Activated T-helper 2 cell treated with anti-CD3 and anti-CD28 coated beads, Interferon-gamma antibody, Interleukin-2, Interleukin-4, amounts not matched to agents 10 μg/mL and 5 μg/mL and 100 μg/mL, durations not matched to agents 14 hours and 24 hours and 36 hours (primary cell): ENCODE measurements around the gene XXYLT1. TPM values are rescaled to one million over a fixed set of nuclear protein-coding genes. Genes with fewer than 3 reads are reported as not detected.
"Not testable (repeated sequence)": the region's sequence is repeated elsewhere in the genome, so short reads cannot be mapped to it uniquely, and the experiment has no call there.

Experiments used
- DNase-seq: peaks from one replicate; pipeline ENCODE4 v3.0.0; 2021; ENCODE audit warnings: low spot score
- H3K27ac Mint-ChIP-seq: one replicate; pipeline ENCODE4 v1.8.0; 2021; ENCODE audit warnings: mixed read lengths
- H3K27me3 Mint-ChIP-seq: one replicate; pipeline ENCODE4 v1.8.0; 2021; ENCODE audit warnings: low read depth, mixed read lengths
- H3K36me3 Mint-ChIP-seq: one replicate; pipeline ENCODE4 v1.8.0; 2021; ENCODE audit warnings: low read depth, mixed read lengths
- H3K4me1 Mint-ChIP-seq: one replicate; pipeline ENCODE4 v1.8.0; 2021; ENCODE audit warnings: low read depth, mixed read lengths
- H3K4me3 Mint-ChIP-seq: one replicate; pipeline ENCODE4 v1.8.0; 2021; ENCODE audit warnings: low read depth, mild to moderate bottlenecking, moderate library complexity, mixed read lengths
- H3K9me3 Mint-ChIP-seq: one replicate; pipeline ENCODE4 v1.8.0; 2021; ENCODE audit warnings: mixed read lengths
- intact Hi-C: fragments of 100-400 bp; cut with micrococcal nuclease; formaldehyde crosslinking; loops from one replicate; pipeline ENCODE4 v1.15.1; 2023
- total RNA-seq: library from RNA; stranded (reverse); gene quantifications from 2 replicates; pipeline ENCODE4 v1.2.3, GENCODE V29; 2022

XXYLT1 gene
- total RNA-seq, 1 donor from 2014 or later, result 15.8 TPM

GRCh38 chr3:195041871-195042742 is 228.9 kb downstream of the XXYLT1 start:
- Mint-ChIP-seq H3K4me1 (no peaks in the 10 kb centered on the region), H3K36me3 (no peaks in the 10 kb centered on the region), H3K4me3 (no peak overlapping the region), H3K27ac (no peak overlapping the region), H3K27me3 (no peaks in the 10 kb centered on the region), H3K9me3 (no peaks in the 10 kb centered on the region)
- DNase-seq, result no peak
- intact Hi-C loops, result no loop called here

GRCh38 chr3:195040773-195041520 is 230.0 kb downstream of the XXYLT1 start:
- intact Hi-C loops, result no loop called here
- H3K4me3 Mint-ChIP-seq, result no peak overlapping the region
- H3K36me3 Mint-ChIP-seq, result no peaks in the 10 kb centered on the region
- H3K27me3 Mint-ChIP-seq, result no peaks in the 10 kb centered on the region
- H3K27ac Mint-ChIP-seq, result no peak overlapping the region
- no peak for DNase-seq
- no peaks in the 10 kb centered on the region for H3K9me3 Mint-ChIP-seq
- H3K4me1 Mint-ChIP-seq, result no peaks in the 10 kb centered on the region

- Mint-ChIP-seq H3K36me3 (no peaks in the 10 kb centered on the region), H3K9me3 (no peaks in the 10 kb centered on the region), H3K4me3 (no peak overlapping the region), H3K4me1 (no peaks in the 10 kb centered on the region), H3K27ac (no peak overlapping the region), H3K27me3 (no peaks in the 10 kb centered on the region)
- intact Hi-C loops, result no loop called here
- DNase-seq, result no peak
Observed at GRCh38 chr3:195040094-195040493, 230.9 kb downstream of the XXYLT1 start.

GRCh38 chr3:195039180-195039843 is 231.6 kb downstream of the XXYLT1 start:
- intact Hi-C loops, result no loop called here
- Mint-ChIP-seq H3K27ac (no peak overlapping the region), H3K9me3 (no peaks in the 10 kb centered on the region), H3K4me3 (no peak overlapping the region), H3K4me1 (no peaks in the 10 kb centered on the region), H3K36me3 (no peaks in the 10 kb centered on the region), H3K27me3 (no peaks in the 10 kb centered on the region)
- no peak for DNase-seq

GRCh38 chr3:195038161-195038560 is 232.8 kb downstream of the XXYLT1 start:
- H3K36me3 Mint-ChIP-seq, result no peaks in the 10 kb centered on the region
- no peaks in the 10 kb centered on the region for H3K4me1 Mint-ChIP-seq
- intact Hi-C loops, result no loop called here
- no peak overlapping the region for H3K4me3 Mint-ChIP-seq
- no peaks in the 10 kb centered on the region for H3K9me3 Mint-ChIP-seq
- no peak for DNase-seq
- H3K27me3 Mint-ChIP-seq, result no peaks in the 10 kb centered on the region
- H3K27ac Mint-ChIP-seq, result no peak overlapping the region

- H3K27ac Mint-ChIP-seq, intact Hi-C loops, DNase-seq, H3K4me1 Mint-ChIP-seq, H3K4me3 Mint-ChIP-seq, H3K27me3 Mint-ChIP-seq, H3K9me3 Mint-ChIP-seq, H3K36me3 Mint-ChIP-seq: not testable (repeated sequence)
Observed at GRCh38 chr3:195037586-195037985, 233.4 kb downstream of the XXYLT1 start.

GRCh38 chr3:195036974-195037373 is 234.0 kb downstream of the XXYLT1 start:
- H3K4me1 Mint-ChIP-seq, result no peaks in the 10 kb centered on the region
- H3K27ac Mint-ChIP-seq, result no peak overlapping the region
- H3K27me3 Mint-ChIP-seq, result no peaks in the 10 kb centered on the region
- H3K4me3 Mint-ChIP-seq, result no peak overlapping the region
- DNase-seq, result no peak
- intact Hi-C loops, result no loop called here
- H3K9me3 Mint-ChIP-seq, result no peaks in the 10 kb centered on the region
- no peaks in the 10 kb centered on the region for H3K36me3 Mint-ChIP-seq

GRCh38 chr3:195036574-195036973 is 234.4 kb downstream of the XXYLT1 start:
- no peaks in the 10 kb centered on the region for H3K27me3 Mint-ChIP-seq
- DNase-seq, result no peak
- intact Hi-C loops, result no loop called here
- H3K36me3 Mint-ChIP-seq, result no peaks in the 10 kb centered on the region
- H3K4me3 Mint-ChIP-seq, result no peak overlapping the region
- no peaks in the 10 kb centered on the region for H3K4me1 Mint-ChIP-seq
- no peak overlapping the region for H3K27ac Mint-ChIP-seq
- no peaks in the 10 kb centered on the region for H3K9me3 Mint-ChIP-seq

- Mint-ChIP-seq H3K9me3 (no peaks in the 10 kb centered on the region), H3K27ac (no peak overlapping the region), H3K36me3 (no peaks in the 10 kb centered on the region), H3K4me3 (no peak overlapping the region), H3K27me3 (no peaks in the 10 kb centered on the region), H3K4me1 (no peaks in the 10 kb centered on the region)
- DNase-seq, result no peak
- intact Hi-C loops, result no loop called here
Observed at GRCh38 chr3:195036203-195036505, 234.8 kb downstream of the XXYLT1 start.

- no peaks in the 10 kb centered on the region for H3K36me3 Mint-ChIP-seq
- intact Hi-C loops, result no loop called here
- no peaks in the 10 kb centered on the region for H3K27me3 Mint-ChIP-seq
- no peak for DNase-seq
- no peak overlapping the region for H3K27ac Mint-ChIP-seq
- H3K9me3 Mint-ChIP-seq, result no peaks in the 10 kb centered on the region
- no peak overlapping the region for H3K4me3 Mint-ChIP-seq
- H3K4me1 Mint-ChIP-seq, result no peaks in the 10 kb centered on the region
Observed at GRCh38 chr3:195035345-195036202, 235.4 kb downstream of the XXYLT1 start.

GRCh38 chr3:195034541-195034940 is 236.4 kb downstream of the XXYLT1 start:
- Mint-ChIP-seq H3K27me3 (no peaks in the 10 kb centered on the region), H3K4me1 (no peaks in the 10 kb centered on the region), H3K36me3 (no peaks in the 10 kb centered on the region), H3K27ac (no peak overlapping the region), H3K4me3 (no peak overlapping the region), H3K9me3 (no peaks in the 10 kb centered on the region)
- intact Hi-C loops, result no loop called here
- DNase-seq, result no peak

- Mint-ChIP-seq H3K36me3 (no peaks in the 10 kb centered on the region), H3K27ac (no peak overlapping the region), H3K9me3 (no peaks in the 10 kb centered on the region), H3K4me1 (no peaks in the 10 kb centered on the region), H3K27me3 (no peaks in the 10 kb centered on the region), H3K4me3 (no peak overlapping the region)
- DNase-seq, result no peak
- intact Hi-C loops, result no loop called here
Observed at GRCh38 chr3:195034101-195034500, 236.9 kb downstream of the XXYLT1 start.
